Neural progenitor cell (in vitro differentiated cells): Measurements from ENCODE around the gene TGFB1I1.

Experiments used
- EZH2 ChIP-seq: fragments of 200-600 bp; sonication (generic); IDR thresholded peaks from 2 replicates; pipeline ENCODE4 v1.6.1; 2017; ENCODE audit warnings: antibody characterized with exemption, mild to moderate bottlenecking, moderate library complexity
- EZH2phosphoT487 ChIP-seq: fragments of 200-600 bp; sonication (generic); IDR thresholded peaks from 2 replicates; pipeline ENCODE4 v1.6.1; 2017; ENCODE audit warnings: antibody characterized with exemption
- TF ChIP-seq, protein P1 (sequence below): fragments of 200-600 bp; sonication (generic); IDR thresholded peaks from 2 replicates; pipeline ENCODE4 v1.5.1; 2017; ENCODE audit warnings: antibody characterized with exemption, mild to moderate bottlenecking

DNA sequence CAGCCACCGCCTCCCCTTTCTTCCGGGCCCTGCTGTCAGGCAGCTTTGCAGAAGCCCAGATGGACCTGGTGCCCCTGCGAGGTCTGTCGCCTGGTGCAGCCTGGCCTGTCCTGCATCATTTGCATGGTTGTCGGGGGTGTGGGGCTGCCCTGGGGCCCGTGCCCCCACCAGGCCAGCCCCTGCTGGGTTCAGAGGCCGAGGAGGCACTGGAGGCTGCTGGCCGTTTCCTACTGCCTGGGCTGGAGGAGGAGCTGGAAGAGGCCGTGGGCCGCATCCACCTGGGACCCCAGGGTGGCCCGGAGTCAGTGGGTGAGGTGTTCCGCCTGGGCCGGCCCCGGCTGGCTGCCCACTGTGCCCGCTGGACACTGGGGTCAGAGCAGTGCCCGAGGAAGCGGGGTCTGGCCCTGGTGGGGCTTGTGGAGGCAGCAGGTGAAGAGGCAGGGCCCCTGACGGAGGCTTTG lies 5.5 kb upstream of the TGFB1I1 start:
- TF ChIP-seq, protein P1, sequence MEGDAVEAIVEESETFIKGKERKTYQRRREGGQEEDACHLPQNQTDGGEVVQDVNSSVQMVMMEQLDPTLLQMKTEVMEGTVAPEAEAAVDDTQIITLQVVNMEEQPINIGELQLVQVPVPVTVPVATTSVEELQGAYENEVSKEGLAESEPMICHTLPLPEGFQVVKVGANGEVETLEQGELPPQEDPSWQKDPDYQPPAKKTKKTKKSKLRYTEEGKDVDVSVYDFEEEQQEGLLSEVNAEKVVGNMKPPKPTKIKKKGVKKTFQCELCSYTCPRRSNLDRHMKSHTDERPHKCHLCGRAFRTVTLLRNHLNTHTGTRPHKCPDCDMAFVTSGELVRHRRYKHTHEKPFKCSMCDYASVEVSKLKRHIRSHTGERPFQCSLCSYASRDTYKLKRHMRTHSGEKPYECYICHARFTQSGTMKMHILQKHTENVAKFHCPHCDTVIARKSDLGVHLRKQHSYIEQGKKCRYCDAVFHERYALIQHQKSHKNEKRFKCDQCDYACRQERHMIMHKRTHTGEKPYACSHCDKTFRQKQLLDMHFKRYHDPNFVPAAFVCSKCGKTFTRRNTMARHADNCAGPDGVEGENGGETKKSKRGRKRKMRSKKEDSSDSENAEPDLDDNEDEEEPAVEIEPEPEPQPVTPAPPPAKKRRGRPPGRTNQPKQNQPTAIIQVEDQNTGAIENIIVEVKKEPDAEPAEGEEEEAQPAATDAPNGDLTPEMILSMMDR: no peak
- TF ChIP-seq EZH2 (no peak), EZH2phosphoT487 (no peak)
